DMS114 treated with DMSO at 0.1 percent for 48 hours (cell line): ENCODE measurements around the gene DCLK3.

Experiments used
- DNase-seq: peaks from one replicate; lab custom pipeline; 2025; ENCODE audit not compliant: unreplicated experiment; lab: John Stamatoyannopoulos, UW

The DCLK3 gene

GRCh38 chr3:36763850-36764703, at the start of gene DCLK3:
TSS of gene DCLK3 (minus strand) at chr3:36764553. CDS start at chr3:36764263, 290 bp downstream.
- DNase-seq, result no peak

DNA sequence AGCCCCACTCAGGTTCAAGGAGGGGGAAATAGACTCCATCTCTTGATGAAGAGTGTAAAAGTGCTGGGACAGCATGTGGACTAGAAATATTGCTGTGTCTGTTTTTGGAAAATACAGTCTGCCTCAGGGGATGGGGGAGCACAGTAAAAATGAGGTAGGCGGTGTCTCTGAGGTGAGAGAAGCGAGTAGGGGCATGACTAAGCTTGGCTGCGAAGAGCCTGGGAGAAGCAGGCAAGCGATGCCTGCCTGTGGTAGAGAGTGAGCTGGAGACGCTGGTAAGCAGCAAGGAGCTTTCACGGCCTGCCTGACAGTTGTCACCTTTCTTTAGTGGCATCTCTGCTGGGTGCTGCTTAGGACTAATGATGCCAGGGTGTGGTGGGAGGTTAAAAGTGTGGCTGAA, 49.0 kb upstream of the DCLK3 start:
- DNase-seq, result no peak

DNA sequence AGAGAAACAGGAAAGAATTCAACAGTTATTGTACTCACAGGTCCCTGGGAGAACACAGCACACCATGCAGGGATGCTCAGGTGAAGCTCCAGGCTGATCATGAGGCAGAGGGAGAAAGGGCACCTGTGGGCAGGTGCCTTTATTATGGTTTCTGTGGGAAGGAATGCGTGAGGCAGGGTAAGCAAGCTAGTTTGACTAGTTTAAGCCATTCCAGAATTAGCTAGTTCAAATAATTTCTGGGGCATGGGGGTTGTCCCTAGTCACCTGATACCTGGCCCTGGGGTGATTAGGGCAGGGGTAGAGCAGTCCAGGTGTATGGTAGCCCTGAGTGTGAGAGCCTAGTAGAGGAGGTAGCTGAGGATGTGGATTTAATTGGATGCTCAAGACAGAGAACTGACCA, 47.9 kb upstream of the DCLK3 start:
- DNase-seq, result no peak

GRCh38 chr3:36811768-36812167, 47.4 kb upstream of the DCLK3 start:
- no peak for DNase-seq

- DNase-seq, result no peak
Observed at GRCh38 chr3:36804295-36805055, 40.1 kb upstream of the DCLK3 start.

DNA sequence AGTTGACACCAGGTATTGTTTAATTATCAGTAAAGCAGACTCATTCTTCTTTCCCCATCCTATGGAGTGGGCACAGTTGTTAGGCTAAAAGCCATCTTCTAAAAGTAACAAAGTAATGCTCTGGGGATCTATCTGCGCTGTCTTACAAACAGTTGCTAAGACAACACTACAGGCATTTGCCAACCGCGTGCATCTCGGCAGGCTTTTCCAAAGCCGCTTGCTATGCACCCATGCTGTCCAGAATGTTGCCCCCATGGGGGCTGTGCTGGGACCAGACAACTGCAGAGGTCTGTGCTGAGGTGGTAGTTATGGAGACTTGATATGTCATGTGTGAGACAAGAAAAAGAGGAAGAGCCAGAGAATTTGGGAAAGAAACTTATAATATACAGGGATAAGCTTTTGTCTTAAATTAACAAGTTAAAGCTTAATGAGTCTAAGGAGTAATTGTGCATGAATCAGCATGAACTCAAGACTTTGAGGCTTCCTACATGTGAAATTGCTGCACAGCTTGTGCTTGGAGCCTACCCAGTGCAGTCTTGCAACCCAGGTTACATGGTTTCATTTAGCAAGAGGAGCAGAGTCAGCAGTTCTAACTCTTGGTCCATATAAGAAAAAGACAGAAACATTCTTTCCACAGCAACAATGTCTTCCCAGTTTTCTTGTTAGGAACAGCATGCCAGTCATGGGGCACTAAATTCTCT, 38.9 kb upstream of the DCLK3 start:
- DNase-seq, result no peak

- no peak for DNase-seq
Observed at GRCh38 chr3:36800533-36801116, 36.3 kb upstream of the DCLK3 start.

- no peak for DNase-seq
Observed at GRCh38 chr3:36796881-36797280, 32.5 kb upstream of the DCLK3 start.

- DNase-seq, result no peak
Observed at GRCh38 chr3:36796161-36796560, 31.8 kb upstream of the DCLK3 start.

GRCh38 chr3:36795622-36796021, 31.3 kb upstream of the DCLK3 start:
- DNase-seq, result no peak

DNA sequence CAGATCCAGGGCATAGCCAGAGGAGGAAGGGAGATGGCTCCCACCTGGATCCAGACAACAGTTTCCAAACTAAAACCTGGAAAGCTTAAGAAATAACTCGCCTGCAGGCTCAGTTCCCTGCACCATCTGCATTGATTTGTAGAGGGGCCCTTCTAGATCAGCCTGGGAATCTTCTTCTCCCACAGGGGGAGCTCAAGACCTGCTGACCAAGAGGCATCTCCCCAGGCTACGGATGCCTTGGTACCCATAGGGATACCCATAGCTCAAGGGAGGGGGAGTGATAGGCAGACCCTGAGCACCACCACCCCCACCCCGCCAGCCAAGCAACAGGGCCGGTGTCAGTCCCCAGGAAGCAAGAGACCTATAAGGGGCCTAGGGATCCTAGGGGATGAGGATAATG, 28.0 kb upstream of the DCLK3 start:
- DNase-seq, result peak; percentile 3

- no peak for DNase-seq
Observed at GRCh38 chr3:36790765-36791164, 26.4 kb upstream of the DCLK3 start.

DNA sequence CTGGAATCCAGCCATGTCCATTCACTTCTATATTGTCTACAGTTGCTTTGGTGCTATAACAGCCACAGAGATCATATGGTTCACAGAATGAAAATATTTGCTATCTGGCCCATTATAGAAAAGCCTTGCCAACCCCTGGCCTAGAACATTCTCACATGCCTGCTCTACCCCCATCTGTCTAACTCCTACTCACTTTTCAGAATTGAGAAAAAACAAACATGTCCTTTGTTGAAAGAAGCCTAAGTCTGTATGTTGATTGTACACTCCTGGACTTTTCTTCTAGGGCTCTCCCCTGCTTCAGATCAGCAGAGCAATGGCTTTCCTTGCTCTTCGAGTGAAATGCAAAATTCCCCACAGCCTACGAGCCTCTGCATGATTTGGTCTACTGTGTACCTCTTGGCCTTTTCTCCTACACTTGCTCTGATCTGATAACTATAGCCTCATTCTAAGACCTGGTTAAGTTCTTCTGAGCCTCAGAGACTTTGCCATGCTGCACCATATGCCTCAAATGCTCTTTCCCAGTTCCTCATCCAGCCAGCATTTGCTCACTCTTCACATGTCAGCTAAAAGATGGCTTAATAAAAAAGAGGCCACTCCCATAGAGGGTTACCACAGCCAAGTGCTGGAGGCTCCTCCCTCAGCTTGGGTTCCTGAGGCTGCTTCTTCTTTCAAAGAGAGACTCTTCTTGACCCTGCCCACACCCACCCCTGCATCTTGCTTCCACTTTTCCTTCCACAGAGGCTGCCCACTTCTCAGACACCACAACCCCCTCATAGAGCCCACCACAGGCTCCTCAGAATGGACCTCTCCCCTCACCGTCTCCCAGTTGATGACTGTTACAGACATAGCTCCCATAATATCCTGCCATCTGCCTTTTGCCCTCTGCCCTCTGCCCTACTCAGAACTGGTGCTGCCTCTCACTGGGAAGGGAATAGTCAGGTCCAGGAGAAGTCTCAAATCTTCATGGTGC, 22.9 kb upstream of the DCLK3 start:
- no peak for DNase-seq

GRCh38 chr3:36784138-36784635, 19.8 kb upstream of the DCLK3 start:
- no peak for DNase-seq

- no peak for DNase-seq
Observed at GRCh38 chr3:36777424-36778218, 13.3 kb upstream of the DCLK3 start.

- no peak for DNase-seq
Observed at GRCh38 chr3:36776436-36776835, 12.1 kb upstream of the DCLK3 start.

DNA sequence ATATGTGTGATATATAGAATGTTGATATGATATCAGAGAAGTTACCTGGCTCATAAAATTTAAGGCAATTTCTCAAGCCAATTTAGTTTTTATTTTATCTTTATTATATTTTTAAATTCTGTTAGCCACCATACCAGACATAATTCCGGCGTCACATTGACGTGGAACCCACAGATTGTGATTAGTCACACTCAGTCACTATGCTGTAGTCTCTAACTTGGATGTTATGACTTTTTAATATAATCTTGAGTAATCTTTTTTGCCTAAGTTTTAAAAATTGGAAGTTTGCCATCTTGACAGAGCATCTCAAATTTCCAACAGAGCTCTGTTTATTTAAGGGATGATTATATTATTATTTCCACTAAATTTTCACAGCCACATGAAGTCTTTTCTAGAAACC, 9.7 kb upstream of the DCLK3 start:
- no peak for DNase-seq

DNA sequence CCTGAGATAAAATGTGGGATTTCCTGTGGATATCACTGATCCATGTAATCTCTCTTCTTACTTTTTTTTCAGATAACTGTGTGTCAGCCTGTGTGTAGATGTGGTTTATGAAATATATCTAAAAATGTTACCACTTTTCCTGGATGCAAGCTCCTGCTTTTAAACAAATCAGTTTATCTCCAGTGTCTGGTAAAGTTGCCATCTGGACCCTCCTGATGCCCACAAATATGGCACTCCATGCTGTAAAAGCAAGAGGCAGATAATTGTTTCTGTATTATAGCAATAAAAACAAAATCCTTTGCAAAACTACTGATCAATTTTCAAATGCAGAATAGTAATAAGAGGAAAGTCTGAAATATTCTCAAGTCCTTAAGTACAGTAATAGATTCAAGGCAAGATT, 7.6 kb upstream of the DCLK3 start:
- no peak for DNase-seq

DNA sequence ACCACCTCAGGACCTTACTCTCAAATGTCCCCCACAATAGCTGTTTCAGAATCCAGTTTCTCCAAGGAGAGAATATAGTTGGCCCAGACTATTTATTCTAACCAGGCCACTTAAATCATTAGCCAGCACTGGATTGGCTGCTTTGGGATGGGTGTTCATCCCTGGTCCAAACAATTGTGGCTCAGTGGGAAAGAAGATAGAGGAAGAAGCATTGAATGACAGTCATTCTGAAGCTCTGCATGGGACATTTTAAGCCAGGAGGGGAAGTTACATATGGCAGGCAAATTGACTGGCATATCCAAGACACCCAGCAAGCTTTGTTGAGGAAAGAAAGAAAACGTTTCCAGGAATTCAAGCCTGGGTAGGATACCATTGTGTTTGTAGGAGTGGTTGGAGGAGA, 5.6 kb upstream of the DCLK3 start:
- no peak for DNase-seq
